ENCODE data around the gene GSTCD. TPM values are rescaled to one million over a fixed set of nuclear protein-coding genes. Genes with fewer than 3 reads are reported as not detected.

The GSTCD gene
- total and polyA plus RNA-seq, 4 donors: 1.5 to 17.9 (median 8.4) TPM

GRCh38 chr4:105662935-105663675, 45.5 kb upstream of the GSTCD start:
- no peak for TF ChIP-seq CTCF (IDR thresholded peaks at IDR 0.05; ENCODE audit: control extremely low read depth, extremely low read depth)
- 61 to 82% methylated on average over 2 of the region's 2 CpGs for WGBS, 2 donors
- Histone ChIP-seq H3K36me3 (ENCODE audit: control insufficient read depth in 4 of 4, insufficient read depth in 4 of 4, low read length in 4 of 4) (no peaks in the 10 kb centered on the region), H3K4me1 (ENCODE audit: control insufficient read depth in 5 of 5, insufficient read depth in 5 of 5, low read length in 5 of 5) (no peaks in the 10 kb centered on the region), H3K9me3 (ENCODE audit: control insufficient read depth in 4 of 4, insufficient read depth in 3 of 4, low read length in 3 of 4) (no peaks in the 10 kb centered on the region), H3K4me3 (no peak overlapping the region), H3K9ac (ENCODE audit: insufficient read depth in 1 of 2, low read length in 2 of 2) (no peak overlapping the region), H3K27ac (ENCODE audit: low read depth in 1 of 2, low read length in 1 of 2) (no peak overlapping the region), H3K27me3 (ENCODE audit: control insufficient read depth in 3 of 3, insufficient read depth in 3 of 3, low read length in 2 of 3) (no peaks in the 10 kb centered on the region)
- ATAC-seq (ENCODE audit: insufficient read depth, low FRiP score) (no peak), DNase-seq (no peak)

- Histone ChIP-seq H3K9ac (ENCODE audit: insufficient read depth in 1 of 2, low read length in 2 of 2) (no peak overlapping the region), H3K36me3 (ENCODE audit: control insufficient read depth in 4 of 4, insufficient read depth in 4 of 4, low read length in 4 of 4) (no peaks in the 10 kb centered on the region), H3K27ac (ENCODE audit: low read depth in 1 of 2, low read length in 1 of 2) (no peak overlapping the region), H3K4me1 (ENCODE audit: control insufficient read depth in 5 of 5, insufficient read depth in 5 of 5, low read length in 5 of 5) (no peaks in the 10 kb centered on the region), H3K27me3 (ENCODE audit: control insufficient read depth in 3 of 3, insufficient read depth in 3 of 3, low read length in 2 of 3) (no peaks in the 10 kb centered on the region), H3K4me3 (no peak overlapping the region), H3K9me3 (ENCODE audit: control insufficient read depth in 4 of 4, insufficient read depth in 3 of 4, low read length in 3 of 4) (no peaks in the 10 kb centered on the region)
- DNase-seq (peak in 2 of 3 donors; percentile 50 to 66), ATAC-seq (ENCODE audit: insufficient read depth, low FRiP score) (no peak)
- TF ChIP-seq CTCF (IDR thresholded peaks at IDR 0.05; ENCODE audit: control extremely low read depth, extremely low read depth): no peak
- 39 to 57% methylated on average over 5 of the region's 5 CpGs for WGBS, 2 donors
Observed at GRCh38 chr4:105666693-105667092, 41.9 kb upstream of the GSTCD start.

- H3K27ac ChIP-seq (ENCODE audit: low read depth in 1 of 2, low read length in 1 of 2): no peak overlapping the region
Observed at GRCh38 chr4:105670684-105671083, 37.9 kb upstream of the GSTCD start.

More at GRCh38 chr4:105670684-105671083, 37.9 kb upstream of the GSTCD start:
- no peaks in the 10 kb centered on the region for H3K27me3 ChIP-seq (ENCODE audit: control insufficient read depth in 3 of 3, insufficient read depth in 3 of 3, low read length in 2 of 3)
- no peaks in the 10 kb centered on the region for H3K36me3 ChIP-seq (ENCODE audit: control insufficient read depth in 4 of 4, insufficient read depth in 4 of 4, low read length in 4 of 4)
- ATAC-seq (ENCODE audit: insufficient read depth, low FRiP score) (no peak), DNase-seq (no peak)
- H3K9me3 ChIP-seq (ENCODE audit: control insufficient read depth in 4 of 4, insufficient read depth in 3 of 4, low read length in 3 of 4): no peaks in the 10 kb centered on the region
- H3K4me3 ChIP-seq: no peak overlapping the region
- H3K4me1 ChIP-seq (ENCODE audit: control insufficient read depth in 5 of 5, insufficient read depth in 5 of 5, low read length in 5 of 5): no peaks in the 10 kb centered on the region
- H3K9ac ChIP-seq (ENCODE audit: insufficient read depth in 1 of 2, low read length in 2 of 2): no peak overlapping the region
- TF ChIP-seq CTCF (IDR thresholded peaks at IDR 0.05; ENCODE audit: control extremely low read depth, extremely low read depth): no peak

Measured in lung (tissue), 12 donors.